Astrocyte (in vitro differentiated cells and primary cell): ENCODE data around the gene ST6GALNAC3. TPM values are rescaled to one million over a fixed set of nuclear protein-coding genes. Genes with fewer than 3 reads are reported as not detected.

Experiments used
- DNase-seq: peaks from one replicate; pipeline ENCODE4 v3.0.0-alpha.2; 2010; ENCODE audit warnings: low read depth
- FAIRE-seq: peaks from 2 replicates; lab custom pipeline; 2011; peaks lifted over from hg19 to GRCh38; lab: Jason Lieb, UNC
- H2AFZ ChIP-seq: 2 replicates; pipeline ENCODE4 v1.6.0; 2012; ENCODE audit warnings: low read depth, low read length, inconsistent platforms
- H3K27ac ChIP-seq: 2 replicates; pipeline ENCODE4 v1.5.1; 2011; ENCODE audit warnings: low read depth, low read length, inconsistent platforms
- H3K27me3 ChIP-seq: 2 replicates; pipeline ENCODE4 v1.6.0; 2011; ENCODE audit warnings: low read length, inconsistent platforms; ENCODE audit not compliant: insufficient read depth
- H3K36me3 ChIP-seq: 2 replicates; pipeline ENCODE4 v1.5.1; 2011; ENCODE audit warnings: low read length, inconsistent platforms; ENCODE audit not compliant: insufficient read depth
- H3K4me1 ChIP-seq: 2 replicates; pipeline ENCODE4 v1.5.1; 2011; ENCODE audit warnings: low read length, inconsistent platforms; ENCODE audit not compliant: insufficient read depth
- H3K4me2 ChIP-seq: 2 replicates; pipeline ENCODE4 v1.6.0; 2012; ENCODE audit warnings: low read length, inconsistent platforms
- H3K4me3 ChIP-seq: 2 replicates; pipeline ENCODE4 v1.5.1; 2011; ENCODE audit warnings: low read depth, mild to moderate bottlenecking, low read length, inconsistent platforms; ENCODE audit not compliant: insufficient read depth
- H3K79me2 ChIP-seq: 2 replicates; pipeline ENCODE4 v1.6.0; 2012; ENCODE audit warnings: mild to moderate bottlenecking, low read length, inconsistent platforms; ENCODE audit not compliant: insufficient read depth
- H3K9ac ChIP-seq: 2 replicates; pipeline ENCODE4 v1.6.0; 2012; ENCODE audit warnings: mild to moderate bottlenecking, low read length, inconsistent platforms
- H3K9me3 ChIP-seq: 2 replicates; pipeline ENCODE4 v1.5.1; 2012; ENCODE audit warnings: low read depth, mild to moderate bottlenecking, low read length, inconsistent platforms; ENCODE audit not compliant: insufficient read depth
- H4K20me1 ChIP-seq: 2 replicates; pipeline ENCODE4 v1.6.0; 2012; ENCODE audit warnings: low read length, inconsistent platforms; ENCODE audit not compliant: insufficient read depth
- H3K27ac Mint-ChIP-seq: one replicate; pipeline ENCODE4 v1.8.0; 2021; ENCODE audit warnings: mild to moderate bottlenecking, mixed read lengths; ENCODE audit not compliant: unreplicated experiment
- H3K27me3 Mint-ChIP-seq: one replicate; pipeline ENCODE4 v1.8.0; 2021; ENCODE audit warnings: low read depth, mixed read lengths; ENCODE audit not compliant: unreplicated experiment
- H3K36me3 Mint-ChIP-seq: one replicate; pipeline ENCODE4 v1.8.0; 2021; ENCODE audit warnings: low read depth, mixed read lengths; ENCODE audit not compliant: unreplicated experiment
- H3K4me1 Mint-ChIP-seq: one replicate; pipeline ENCODE4 v1.8.0; 2021; ENCODE audit warnings: low read depth, mixed read lengths; ENCODE audit not compliant: unreplicated experiment
- H3K4me3 Mint-ChIP-seq: one replicate; pipeline ENCODE4 v1.8.0; 2021; ENCODE audit warnings: mild to moderate bottlenecking, moderate library complexity, mixed read lengths; ENCODE audit not compliant: unreplicated experiment
- H3K9me3 Mint-ChIP-seq: one replicate; pipeline ENCODE4 v1.8.0; 2021; ENCODE audit warnings: mild to moderate bottlenecking, mixed read lengths; ENCODE audit not compliant: unreplicated experiment
- EZH2 ChIP-seq: IDR thresholded peaks from 2 replicates; pipeline ENCODE4 v1.6.1; 2012; ENCODE audit warnings: mild to moderate bottlenecking, low read length, inconsistent platforms; ENCODE audit not compliant: insufficient read depth
- total RNA-seq: library from RNA; stranded (reverse); gene quantifications from 2 replicates; pipeline ENCODE4 v1.2.1, GENCODE V29; 2021
- TF ChIP-seq, protein P1 (sequence below): IDR thresholded peaks from 2 replicates; pipeline ENCODE4 v1.5.1; 2011; ENCODE audit warnings: low read depth, mild to moderate bottlenecking, inconsistent platforms, low read length, moderate library complexity; ENCODE audit not compliant: insufficient read depth

The ST6GALNAC3 gene
- total RNA-seq, 1 donor from 2014 or later = 3.2 TPM

DNA sequence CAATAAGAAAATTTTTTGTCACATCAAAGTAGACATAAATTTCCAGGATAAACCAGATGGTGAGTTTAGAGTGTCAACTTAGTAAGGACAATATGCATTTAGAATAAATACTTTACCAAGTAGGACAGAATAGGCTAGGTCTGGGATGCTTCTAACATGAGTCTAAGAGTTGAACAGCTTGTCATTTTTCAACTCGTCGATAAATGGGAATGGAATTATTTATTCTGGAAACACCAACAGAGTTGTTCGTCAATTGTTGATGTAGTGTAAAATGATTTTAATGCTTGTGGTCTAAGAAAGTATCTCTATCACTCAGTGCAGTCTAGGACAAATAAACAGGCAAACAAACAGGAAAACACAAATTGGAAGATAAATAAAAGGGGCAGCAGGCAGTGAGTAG, 434.3 kb downstream of the ST6GALNAC3 start:
- Histone ChIP-seq H3K9ac (no peak overlapping the region), H3K36me3 (no peaks in the 10 kb centered on the region), H2AFZ (no peak overlapping the region), H3K27ac (no peak overlapping the region), H3K4me3 (no peak overlapping the region), H3K4me1 (no peaks in the 10 kb centered on the region), H3K9me3 (no peaks in the 10 kb centered on the region), H3K4me2 (peak overlapping the region; percentile 35), H3K27me3 (no peaks in the 10 kb centered on the region), H4K20me1 (no peaks in the 10 kb centered on the region), H3K79me2 (no peaks in the 10 kb centered on the region)
- no peak overlapping the region for H3K27ac Mint-ChIP-seq
- TF ChIP-seq, protein P1, sequence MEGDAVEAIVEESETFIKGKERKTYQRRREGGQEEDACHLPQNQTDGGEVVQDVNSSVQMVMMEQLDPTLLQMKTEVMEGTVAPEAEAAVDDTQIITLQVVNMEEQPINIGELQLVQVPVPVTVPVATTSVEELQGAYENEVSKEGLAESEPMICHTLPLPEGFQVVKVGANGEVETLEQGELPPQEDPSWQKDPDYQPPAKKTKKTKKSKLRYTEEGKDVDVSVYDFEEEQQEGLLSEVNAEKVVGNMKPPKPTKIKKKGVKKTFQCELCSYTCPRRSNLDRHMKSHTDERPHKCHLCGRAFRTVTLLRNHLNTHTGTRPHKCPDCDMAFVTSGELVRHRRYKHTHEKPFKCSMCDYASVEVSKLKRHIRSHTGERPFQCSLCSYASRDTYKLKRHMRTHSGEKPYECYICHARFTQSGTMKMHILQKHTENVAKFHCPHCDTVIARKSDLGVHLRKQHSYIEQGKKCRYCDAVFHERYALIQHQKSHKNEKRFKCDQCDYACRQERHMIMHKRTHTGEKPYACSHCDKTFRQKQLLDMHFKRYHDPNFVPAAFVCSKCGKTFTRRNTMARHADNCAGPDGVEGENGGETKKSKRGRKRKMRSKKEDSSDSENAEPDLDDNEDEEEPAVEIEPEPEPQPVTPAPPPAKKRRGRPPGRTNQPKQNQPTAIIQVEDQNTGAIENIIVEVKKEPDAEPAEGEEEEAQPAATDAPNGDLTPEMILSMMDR = no peak
- TF ChIP-seq EZH2 = no peak
- no peaks in the 10 kb centered on the region for H3K36me3 Mint-ChIP-seq
- DNase-seq (peak; percentile 25), FAIRE-seq (no peak)
- no peaks in the 10 kb centered on the region for H3K27me3 Mint-ChIP-seq
- peaks cover 6% of the 10 kb centered on the region for H3K4me1 Mint-ChIP-seq
- H3K9me3 Mint-ChIP-seq = no peaks in the 10 kb centered on the region
- no peak overlapping the region for H3K4me3 Mint-ChIP-seq

DNA sequence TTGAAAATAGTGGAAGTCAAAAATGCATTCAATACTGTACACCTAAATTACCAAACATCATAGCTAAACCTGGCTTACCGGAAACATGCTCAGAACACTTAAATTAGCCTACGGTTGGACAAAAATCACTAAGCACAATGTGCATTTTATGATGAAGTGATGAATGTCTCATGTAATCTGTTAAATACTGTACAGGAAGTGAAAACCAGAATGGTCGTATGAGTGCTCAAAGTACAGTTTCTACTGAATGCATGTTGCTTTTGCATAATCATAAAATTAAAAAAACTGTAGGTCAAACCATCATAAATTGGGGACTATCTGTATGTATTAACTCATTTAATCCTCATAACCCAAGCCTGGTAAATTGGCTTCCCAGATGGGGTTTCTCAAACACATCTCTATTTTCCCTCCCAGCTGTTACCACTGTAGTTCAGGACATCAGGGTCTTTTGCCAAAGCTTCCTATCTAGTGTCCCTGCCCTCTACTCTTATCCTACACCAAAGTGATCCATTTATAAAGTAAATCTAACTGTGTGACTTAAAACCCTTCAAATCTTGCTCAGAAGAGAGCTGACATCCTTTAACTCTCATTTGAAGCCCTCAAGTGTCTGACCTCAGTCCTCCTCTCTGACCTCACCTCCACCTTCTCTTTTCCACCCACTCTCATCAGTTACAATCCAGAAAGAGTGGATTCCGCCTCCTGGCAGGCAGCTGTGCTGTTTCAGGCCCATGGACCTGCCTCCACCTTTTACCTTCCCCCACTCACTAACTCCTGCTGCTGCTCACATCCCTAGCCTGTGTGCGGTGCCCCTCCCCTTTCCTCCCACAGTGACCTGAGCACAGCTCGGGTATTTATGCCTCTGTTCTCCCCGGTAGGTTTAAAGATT, 436.4 kb downstream of the ST6GALNAC3 start:
- H3K9me3 ChIP-seq = no peaks in the 10 kb centered on the region
- no peak for DNase-seq
- H3K4me3 ChIP-seq = no peak overlapping the region
- H2AFZ ChIP-seq = no peak overlapping the region
- H3K9ac ChIP-seq = no peak overlapping the region
- H4K20me1 ChIP-seq = no peaks in the 10 kb centered on the region
- Mint-ChIP-seq H3K4me3 (no peak overlapping the region), H3K36me3 (no peaks in the 10 kb centered on the region), H3K27ac (no peak overlapping the region), H3K27me3 (no peaks in the 10 kb centered on the region), H3K9me3 (no peaks in the 10 kb centered on the region), H3K4me1 (peaks cover 6% of the 10 kb centered on the region)
- TF ChIP-seq, protein P1 = no peak
- no peak for TF ChIP-seq EZH2
- H3K79me2 ChIP-seq = no peaks in the 10 kb centered on the region
- FAIRE-seq = no peak
- no peaks in the 10 kb centered on the region for H3K36me3 ChIP-seq
- H3K4me1 ChIP-seq = no peaks in the 10 kb centered on the region
- H3K27ac ChIP-seq = no peak overlapping the region
- H3K4me2 ChIP-seq = no peak overlapping the region
- H3K27me3 ChIP-seq = no peaks in the 10 kb centered on the region

DNA sequence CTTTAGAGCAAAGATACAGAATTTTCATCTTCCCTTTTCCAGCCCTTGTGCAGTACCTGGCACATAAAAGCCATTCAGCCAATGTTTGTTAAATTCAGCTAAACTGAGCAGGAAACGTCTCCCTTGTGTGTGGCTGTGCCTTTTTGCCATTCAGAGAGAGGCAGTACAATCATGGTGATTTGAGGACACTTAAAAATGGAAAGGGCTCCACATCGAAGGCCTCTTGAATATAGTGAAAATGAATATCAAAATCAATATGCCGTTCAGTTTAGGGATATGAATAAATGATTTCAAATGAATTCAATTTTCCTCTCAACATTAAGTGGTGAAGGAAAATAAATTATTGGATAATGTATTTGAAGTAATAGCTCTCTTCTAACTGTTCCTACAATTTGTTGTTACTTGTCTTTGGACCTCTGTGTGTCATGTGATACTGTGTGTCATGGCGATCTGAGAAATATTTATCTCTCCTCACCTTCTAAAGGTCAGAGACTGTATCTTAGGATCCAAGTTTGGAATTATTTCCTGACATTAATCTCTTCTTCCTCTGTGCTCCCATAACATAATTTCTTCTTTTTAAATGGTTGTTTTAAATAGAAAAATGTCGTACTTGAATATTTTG, 437.1 kb downstream of the ST6GALNAC3 start:
- DNase-seq (no peak), FAIRE-seq (no peak)
- H3K4me3 ChIP-seq = no peak overlapping the region
- H3K27me3 ChIP-seq = no peaks in the 10 kb centered on the region
- no peak overlapping the region for H3K27ac ChIP-seq
- H3K4me1 ChIP-seq = no peaks in the 10 kb centered on the region
- H2AFZ ChIP-seq = no peak overlapping the region
- no peak overlapping the region for H3K9ac ChIP-seq
- no peaks in the 10 kb centered on the region for H3K9me3 ChIP-seq
- H3K36me3 Mint-ChIP-seq = no peaks in the 10 kb centered on the region
- H3K79me2 ChIP-seq = no peaks in the 10 kb centered on the region
- TF ChIP-seq, protein P1 = no peak
- no peak for TF ChIP-seq EZH2
- H3K36me3 ChIP-seq = no peaks in the 10 kb centered on the region
- H3K9me3 Mint-ChIP-seq = no peaks in the 10 kb centered on the region
- H3K4me2 ChIP-seq = no peak overlapping the region
- no peak overlapping the region for H3K27ac Mint-ChIP-seq
- no peaks in the 10 kb centered on the region for H4K20me1 ChIP-seq
- no peaks in the 10 kb centered on the region for H3K27me3 Mint-ChIP-seq
- H3K4me1 Mint-ChIP-seq = peaks cover 6% of the 10 kb centered on the region
- no peak overlapping the region for H3K4me3 Mint-ChIP-seq
